Hepatic stellate cell (primary cell): ENCODE measurements around the gene PERCC1.

Source experiments
- DNase-seq: peaks from one replicate; pipeline ENCODE4 v3.0.0; 2011; ENCODE audit warnings: low spot score

PERCC1 gene

DNA sequence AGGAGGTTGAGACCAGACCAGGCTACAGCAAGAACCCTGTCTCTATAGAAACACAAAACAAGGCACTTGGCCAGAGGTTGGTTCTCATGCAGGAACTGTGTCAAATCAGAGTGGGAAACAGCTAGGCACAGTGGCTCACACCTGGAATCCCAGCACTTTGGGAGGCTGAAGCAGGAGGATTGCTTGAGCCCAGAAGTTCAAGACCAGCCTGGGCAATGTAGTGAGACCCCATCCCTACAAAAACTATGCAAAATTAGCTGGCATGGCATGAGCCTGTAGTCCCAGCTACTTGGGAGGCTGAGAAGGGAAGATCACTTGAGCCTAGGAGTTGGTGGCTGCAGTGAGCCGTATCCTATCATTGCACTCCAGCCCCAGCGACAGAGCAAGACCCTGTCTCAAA, 18.0 kb upstream of the PERCC1 start:
- no peak for DNase-seq

DNA sequence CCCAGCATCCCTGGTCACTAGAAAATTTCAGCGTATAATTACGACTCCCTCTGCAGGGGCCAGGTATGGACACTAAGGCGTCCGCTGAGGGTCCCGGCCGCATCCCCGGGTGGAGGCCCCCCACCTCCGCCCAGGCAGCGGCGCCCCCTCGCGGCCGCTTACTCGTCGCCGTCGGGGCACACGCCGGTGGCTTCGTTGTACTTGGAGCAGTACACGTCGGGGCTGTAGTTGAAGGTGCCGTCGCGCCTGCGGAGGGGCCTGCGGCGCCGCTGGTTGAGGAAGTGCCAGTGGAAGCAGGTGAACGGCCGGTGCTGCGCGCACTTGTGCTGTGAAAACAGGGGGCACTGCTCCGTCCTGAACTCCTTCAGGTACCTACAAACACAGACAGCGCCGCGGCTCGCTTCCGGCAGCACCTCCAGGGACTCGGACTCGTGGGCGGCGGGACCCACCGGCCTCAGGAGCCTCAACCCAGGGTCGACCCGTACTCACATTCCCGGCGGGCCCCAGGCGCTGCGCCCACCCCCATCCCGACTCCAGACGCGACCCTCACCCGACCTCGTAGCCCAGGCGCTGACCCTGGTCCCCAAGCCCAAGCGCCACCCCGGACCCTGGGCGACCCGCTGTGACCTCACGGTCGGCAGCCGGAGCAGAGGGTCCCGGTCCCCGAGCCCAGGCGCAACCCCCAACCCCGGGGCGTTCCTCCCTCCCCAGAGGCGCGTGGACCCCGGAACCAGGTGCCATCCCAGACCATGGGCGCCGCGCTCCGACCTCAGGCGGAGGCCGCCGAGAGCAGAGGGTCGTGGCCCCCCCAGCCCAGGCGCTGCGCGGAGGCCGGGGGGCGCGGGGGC, 17.0 kb upstream of the PERCC1 start:
- peak; percentile 61 for DNase-seq

DNA sequence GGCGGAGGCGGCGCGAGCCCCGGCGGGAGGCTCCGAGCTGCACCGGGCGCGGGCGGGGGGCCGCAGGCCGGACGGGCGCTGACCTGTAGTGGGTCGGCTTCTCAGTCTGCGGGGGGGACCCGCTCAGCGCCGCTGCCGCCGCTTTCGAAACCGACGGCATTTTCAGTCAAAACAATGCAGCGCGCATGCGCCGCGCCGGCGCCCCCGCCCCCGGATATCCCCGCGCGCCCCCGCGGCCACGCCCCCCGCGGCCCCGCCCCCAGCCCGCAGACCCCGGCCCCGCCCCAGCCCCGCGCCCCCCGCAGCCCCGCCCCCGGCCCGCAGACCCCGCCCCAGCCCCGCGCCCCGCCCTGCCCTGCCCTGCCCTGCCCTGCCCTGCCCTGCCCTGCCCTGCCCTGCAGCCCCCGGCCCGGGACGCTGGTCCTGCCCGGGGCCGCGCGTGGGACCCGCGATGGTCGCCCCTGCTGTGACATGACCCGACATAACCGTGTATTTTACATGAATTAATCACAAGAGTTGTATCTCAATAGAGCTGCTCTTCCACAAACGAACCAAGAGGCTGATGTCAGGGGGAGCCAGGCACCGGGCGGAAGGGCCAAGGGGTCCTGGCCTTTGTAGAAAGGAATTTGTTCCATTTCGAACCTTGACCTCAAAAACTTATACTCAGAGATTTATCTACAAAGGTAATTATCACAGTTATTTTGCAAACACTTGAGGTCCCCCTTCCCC, 16.2 kb upstream of the PERCC1 start, which contains the start of gene UNKL:
UNKL (minus strand) TSS at position 173 of the 729 bp plus-strand sequence; CDS start at position 160, 13 bp downstream.
- peak; percentile 87 for DNase-seq

DNA sequence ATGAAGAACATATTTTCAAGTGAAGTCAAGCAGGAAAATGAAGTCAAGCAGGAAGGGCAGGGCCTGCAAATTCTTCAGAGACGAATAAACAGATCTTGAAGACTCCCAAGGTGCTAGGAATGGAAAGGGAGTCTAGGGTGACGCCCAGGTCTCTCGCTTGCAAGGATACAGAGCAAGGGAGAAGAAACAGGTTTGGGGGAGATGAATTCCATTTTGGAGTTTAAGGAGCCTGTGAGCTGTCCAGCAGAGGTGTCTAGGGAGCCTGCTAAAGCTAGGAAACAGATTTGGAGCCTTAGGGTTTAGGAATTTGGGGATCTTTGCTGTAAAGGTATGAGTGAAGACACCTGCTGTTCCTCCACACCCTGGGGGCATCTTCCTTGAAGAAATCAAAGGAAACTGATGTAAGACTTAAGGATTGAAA, 14.3 kb upstream of the PERCC1 start:
- no peak for DNase-seq

DNA sequence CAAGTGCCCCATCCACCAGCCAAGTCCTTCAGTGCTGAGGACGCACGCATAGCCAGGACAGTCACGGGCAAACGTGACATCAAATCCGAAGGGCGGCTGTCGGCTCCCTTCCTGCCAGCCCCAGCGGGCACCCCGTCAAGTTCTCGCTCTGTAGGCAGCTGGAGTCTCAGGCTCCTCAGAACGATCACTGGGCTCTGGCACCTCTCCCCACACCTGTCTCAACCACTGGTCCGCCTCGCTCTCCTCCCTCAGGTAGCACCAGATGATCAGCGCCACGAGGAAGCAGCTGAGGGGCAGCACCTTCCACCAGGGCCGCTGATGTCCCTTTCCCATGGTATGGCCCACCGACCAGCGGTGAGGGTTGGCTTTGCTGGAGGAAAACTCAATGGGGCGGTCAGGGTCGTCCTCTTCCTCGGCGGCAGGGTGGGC, 10.8 kb upstream of the PERCC1 start:
- DNase-seq, result no peak

DNA sequence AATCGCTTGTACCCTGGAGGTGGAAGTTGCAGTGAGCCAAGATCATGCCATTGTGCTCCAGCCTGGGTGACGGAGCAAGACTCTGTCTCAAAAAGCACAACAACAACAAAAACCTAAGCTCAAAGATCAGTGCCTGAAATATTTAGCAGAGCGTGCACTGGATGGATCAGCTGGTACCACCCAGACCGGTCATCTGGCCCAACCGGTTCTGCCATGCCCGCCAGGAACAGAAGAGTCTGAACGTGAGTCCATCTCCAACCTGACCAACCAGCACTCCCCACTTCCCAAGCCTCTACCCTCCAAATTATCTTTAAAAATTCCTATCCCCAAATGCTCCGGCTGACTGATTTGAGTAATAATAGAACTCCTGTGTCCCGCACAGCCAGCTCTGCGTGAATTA, 8.8 kb upstream of the PERCC1 start:
- no peak for DNase-seq

DNA sequence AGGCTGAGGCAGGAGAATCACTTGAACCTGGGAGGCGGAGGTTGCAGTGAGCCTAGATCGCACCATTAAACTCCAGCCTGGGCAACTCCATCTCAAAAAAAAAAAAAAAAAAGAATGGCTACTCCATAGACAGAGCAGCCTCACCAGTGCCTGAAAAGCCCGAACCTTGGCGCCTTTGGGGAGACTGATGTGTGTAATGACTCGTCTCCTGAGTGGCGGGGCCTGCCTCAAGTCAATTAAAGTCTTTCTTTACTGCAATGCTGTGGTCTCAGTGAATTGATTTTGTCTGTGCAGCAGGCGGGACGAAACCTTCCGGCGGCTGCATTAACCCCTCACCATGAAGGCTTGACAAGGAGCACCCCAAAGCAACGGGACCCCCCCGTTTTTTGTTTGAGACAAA, 6.8 kb upstream of the PERCC1 start:
- no peak for DNase-seq

DNA sequence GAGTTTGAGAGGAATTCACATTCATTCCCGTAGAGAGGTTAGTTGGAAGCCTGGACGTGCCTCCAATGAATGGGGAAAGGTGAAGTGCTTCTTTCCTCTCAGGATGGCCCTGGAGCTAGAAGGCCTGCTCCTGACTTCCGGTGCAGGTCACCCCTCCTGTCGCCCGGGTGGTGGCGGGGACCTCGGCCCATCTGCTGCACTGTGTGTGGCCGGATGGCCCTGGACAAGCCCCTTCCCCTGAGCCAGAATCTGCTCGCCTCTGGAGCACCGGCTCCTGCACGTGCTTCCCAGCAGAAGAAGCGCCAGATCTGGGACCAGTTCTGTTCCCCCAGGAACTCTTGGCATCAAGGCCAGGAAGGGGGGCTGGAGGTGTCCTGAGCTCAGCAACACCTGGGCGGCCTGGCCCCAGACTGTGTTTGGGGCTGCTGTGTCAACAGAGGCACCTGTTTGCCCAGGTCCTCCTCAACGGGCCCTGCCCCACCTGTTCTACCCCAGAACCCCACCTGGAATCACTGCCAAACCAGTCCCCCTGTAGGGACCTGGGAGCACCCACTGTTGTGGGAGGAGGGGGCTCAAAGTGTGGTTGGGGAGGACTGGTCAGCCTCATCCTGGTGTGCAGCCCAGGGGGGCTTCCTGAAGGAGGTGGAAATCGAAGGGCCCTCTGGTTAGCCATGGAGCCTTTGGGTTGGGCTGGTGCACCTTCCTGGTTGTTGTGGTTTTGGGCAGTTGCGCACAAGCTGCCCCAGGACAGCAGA, 5.1 kb upstream of the PERCC1 start:
- no peak for DNase-seq

DNA sequence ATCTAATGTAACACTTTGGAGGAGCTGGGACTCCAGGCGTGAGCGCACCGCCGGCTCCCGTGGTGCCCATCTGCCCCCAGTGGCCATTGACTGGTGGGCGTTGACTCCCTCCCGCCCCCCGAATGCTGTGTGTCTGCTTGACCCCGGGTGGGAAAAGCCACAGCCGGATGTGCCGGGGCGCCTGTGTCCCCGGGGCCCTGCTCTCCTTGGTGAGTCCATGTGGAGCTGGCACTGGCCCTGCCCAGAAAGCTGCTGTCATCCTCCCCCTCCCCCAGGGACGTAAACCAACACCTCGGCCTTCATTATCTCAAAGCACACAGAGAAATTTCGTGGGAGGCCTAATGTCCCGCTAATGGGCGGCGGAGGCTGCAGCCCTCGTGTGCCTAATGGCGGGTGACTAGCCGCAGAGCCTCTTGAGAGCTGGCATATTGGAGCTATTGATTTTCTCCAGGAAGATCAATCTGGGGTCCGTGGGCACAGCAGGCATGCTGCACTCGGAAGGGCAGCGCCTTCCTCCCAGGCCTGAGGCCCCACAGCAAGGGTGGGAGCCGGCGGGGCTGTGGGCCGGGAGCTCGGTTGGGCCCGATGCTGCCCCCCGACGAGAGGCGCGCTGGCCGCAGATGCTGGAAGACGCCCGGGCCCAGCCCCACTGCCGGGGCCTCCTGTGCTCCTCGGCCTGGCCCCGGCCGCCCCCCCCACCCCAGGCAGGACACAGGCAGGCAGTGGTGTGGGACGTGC, 4.0 kb upstream of the PERCC1 start:
- DNase-seq, result no peak

DNA sequence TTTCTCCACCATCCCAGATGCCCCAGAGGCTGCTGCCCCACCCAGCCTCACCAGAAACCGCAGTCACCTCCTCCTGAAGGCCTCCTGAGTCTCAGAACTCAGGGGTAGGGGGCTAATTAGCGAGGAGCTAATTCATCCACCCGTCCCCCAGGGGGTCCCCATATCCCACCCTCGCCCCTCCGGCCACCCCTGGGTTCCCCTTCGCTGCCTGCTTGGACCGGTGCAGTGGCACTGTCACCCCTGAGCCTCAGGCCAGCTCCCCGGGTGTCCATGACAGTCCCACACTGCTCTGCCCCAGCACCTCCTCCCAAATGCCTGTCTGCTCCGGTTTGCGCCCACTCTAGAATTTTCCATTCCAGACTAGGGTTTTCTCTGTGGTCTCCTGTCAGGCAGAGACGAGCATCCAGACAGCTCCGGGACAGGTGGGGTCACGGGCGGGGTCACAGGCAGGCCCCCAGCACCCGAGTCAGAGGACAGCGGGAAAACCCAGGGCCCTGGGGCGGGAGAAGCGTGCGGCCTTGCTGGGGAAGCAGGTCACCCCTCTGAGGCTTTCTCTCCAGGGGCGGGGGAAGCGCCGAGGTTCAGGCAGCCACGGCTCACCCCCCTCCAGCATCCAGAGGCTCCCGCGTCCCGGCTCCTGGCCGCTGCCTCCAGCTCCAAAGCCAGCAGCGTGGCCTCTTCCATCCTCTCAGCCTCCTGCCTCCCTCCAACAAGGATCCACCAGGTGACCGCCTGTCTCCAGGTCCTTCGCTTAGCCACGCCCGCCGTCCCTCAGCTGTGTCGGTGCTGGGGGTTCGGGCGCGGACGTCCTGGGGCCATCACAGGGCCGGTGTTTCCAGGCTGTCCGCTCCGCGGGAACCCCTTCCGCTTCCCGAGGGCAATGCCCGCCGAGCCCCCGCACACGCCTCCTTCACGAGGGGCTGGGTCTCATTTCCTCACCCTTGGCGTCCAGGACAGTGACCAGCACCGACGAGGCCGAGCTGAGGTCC, 3.1 kb upstream of the PERCC1 start:
- DNase-seq, result no peak

DNA sequence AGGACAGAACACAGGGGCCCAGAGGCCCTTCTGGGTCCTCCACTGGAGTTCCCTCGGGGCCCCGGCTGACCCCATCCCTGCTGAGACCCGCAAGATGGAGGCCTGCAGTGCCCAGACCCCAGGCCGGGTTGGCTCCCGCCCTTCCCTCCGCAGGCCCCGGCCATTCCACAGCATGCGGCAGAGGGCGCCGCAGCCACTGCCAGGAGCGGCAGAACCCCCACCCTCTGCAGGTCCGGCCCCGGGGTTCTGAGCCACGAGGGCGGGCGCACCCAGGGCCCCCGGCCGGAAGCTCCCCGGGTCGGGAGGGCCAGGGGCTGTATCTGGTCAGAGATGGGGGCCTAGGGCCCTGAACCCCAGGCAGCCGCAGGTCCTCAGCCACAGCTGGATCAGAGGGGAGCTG, 2.4 kb upstream of the PERCC1 start:
- DNase-seq, result no peak

DNA sequence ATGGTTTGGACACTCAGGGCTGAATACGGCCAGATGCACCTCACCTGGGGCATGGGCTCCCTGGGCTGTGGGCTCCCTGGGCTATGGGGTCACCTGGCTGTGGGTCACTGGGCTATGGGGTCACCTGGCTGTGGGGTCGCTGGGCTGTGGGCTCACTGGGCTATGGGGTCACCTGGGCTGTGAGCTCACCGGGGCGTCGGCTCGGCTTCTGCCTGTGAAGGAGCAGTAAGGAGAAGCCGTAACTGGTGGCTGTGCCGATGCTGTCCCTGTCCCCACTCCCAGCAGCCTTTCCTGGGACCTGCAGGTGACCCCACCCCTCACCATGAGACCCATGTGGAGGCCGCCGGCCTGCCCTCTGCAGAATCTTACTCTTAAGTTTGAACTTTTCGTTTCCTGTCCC, 1.9 kb upstream of the PERCC1 start:
- DNase-seq, result no peak

DNA sequence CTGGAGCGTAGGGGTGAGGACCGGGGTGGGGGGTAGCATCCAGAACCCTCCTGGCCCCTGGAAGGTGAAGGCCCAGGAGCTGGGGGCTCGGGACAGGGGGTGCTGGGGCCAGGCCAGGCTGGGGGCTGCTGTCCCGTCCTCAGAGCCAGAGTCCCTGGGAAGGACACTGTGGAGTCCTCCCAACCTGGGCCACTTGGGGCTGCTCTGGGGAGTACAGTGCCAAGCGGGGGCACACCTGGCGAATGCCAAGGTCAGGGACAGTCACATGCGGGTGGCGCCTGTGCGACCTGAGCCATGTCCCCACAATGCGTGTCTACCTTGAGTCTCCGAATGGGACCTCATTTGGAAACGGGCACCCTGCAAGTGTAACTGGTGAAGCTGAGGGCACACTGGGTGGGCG, 1.2 kb upstream of the PERCC1 start:
- DNase-seq, result no peak

DNA sequence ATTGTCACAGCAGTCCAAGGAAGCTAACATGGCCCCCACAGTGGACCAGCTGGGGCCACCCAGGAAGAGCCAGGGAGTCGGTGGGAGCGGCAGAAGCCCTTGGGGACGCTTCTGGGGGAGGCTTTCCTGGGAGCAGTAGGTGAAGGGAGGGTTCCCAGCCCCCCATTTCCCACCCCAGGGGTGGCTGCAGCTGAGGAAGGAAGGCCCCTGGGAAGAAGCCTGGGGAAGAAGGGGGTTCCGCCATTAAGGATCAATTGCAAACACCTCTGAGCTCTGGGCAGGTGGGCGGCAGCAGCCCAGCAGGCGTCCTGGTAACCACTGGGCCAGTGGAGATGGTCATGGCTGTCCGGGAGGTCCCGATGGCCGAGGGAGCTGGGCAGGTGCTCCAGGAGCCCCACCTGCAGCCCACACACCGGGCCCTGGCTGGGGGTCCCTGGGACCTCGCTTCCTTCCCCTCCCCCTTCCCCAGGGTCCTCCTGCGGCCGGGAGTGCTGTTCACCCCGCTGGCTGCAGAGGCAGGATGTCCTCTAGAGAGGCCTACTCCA, 592 bp upstream of the PERCC1 start:
- no peak for DNase-seq

DNA sequence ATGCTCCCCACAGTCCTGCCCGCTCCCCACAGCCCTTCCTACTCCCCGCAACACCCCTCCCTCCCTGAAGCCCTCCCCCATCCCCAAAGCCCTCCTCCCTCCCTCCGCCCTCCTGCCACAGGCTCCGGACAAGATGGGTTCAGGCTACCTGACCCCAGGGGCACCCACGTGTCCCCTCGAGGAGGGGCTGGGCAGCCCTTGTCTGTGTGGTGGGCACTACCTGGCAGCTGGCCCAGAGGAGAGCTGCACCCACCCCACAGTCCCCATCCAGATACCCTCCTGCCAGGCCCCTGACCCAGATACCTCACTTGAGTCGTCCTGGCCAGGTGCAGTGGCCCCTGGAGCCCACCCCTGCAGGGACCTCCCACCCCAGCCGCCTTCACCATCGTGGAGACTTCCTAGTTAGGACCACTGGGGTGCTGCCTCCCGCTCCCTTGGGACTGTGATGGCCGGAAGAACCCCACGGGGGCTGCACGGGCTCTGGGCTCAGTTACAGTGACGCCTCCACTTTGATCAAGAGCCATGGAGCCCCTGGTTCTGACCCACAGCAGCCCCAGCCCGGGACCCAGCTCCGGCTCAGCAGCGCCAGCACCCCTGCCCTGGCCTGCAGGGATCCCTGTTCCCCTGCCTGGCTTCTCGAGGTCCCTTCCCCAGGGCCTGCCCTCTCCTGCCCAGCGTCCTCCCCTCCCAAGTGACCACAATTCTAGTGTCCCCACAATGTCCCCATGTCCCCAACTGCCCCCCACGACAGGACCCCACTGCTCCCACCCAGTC, 806 bp downstream of the PERCC1 start:
- DNase-seq, result no peak

DNA sequence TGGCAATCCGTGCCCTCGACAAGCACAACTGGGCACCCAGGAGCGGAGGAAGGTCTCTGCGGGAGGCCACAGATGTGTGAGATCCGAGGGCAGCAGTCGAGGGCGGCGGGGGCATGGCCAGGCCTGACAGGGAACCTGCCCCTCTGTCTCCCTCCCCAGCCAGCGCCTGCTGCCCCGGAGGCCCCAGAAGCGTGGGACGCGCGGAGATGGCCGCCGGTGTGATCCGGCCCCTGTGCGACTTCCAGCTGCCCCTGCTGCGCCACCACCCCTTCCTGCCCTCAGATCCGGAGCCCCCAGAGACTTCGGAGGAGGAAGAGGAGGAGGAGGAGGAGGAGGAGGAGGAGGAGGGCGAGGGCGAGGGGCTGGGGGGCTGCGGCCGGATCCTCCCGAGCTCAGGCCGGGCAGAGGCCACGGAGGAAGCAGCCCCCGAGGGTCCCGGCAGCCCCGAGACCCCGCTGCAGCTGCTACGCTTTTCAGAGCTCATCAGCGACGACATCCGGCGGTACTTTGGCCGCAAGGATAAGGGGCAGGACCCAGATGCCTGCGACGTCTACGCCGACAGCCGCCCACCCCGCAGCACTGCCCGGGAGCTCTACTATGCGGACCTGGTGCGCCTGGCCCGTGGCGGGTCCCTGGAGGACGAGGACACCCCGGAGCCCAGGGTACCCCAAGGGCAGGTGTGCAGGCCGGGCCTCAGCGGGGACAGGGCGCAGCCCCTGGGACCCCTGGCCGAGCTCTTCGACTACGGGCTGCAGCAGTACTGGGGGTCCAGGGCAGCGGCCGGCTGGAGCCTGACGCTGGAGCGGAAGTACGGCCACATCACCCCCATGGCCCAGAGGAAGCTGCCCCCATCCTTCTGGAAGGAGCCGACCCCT, 1.7 kb downstream of the PERCC1 start:
- DNase-seq, result no peak

DNA sequence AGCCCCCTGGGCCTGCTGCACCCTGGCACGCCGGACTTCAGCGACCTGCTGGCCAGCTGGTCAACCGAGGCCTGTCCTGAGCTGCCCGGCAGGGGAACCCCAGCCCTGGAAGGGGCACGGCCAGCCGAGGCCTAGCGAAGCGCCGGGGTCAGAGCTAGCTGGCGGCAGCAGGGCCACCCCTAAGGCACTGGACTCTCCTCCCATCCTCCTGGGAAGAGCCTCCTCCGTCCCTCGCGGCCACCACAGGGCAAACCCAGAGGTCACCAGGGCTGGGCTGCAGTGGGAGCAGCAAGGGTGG, 2.3 kb downstream of the PERCC1 start:
- no peak for DNase-seq

DNA sequence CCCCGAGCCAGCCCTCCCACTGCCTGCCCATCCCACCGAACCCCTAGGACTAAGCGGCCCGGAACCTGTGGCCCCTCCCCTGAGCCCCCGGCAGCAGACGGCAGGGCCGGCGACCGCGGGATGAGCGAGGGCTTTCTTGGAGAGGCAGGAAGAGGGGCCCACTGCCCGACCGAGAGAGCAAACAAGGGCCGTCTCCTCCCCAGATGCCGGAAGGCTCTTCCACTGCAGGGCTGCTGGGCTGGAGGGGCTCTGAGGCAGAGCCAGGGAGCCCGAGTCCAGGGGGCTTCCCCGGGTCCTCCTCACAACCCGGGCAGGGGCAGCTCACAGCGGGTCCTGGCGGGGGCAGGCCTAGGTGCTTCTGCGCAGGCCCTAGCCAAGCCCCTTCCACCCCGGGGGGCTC, 2.9 kb downstream of the PERCC1 start:
- no peak for DNase-seq
